GM18511 (cell line): ENCODE data around the gene STRA6.

Experiments used
- ATAC-seq: cut with Tn5 transposase; IDR thresholded peaks from one replicate; pipeline ENCODE4 v1.9.1; 2021; ENCODE audit warnings: mild to moderate bottlenecking, moderate library complexity; ENCODE audit not compliant: unreplicated experiment

STRA6 gene

GRCh38 chr15:74134387-74135027 lies 68.1 kb downstream of the STRA6 start:
- ATAC-seq, result no peak

- ATAC-seq, result no peak
Measured at GRCh38 chr15:74133694-74134386, 68.7 kb downstream of the STRA6 start.

DNA sequence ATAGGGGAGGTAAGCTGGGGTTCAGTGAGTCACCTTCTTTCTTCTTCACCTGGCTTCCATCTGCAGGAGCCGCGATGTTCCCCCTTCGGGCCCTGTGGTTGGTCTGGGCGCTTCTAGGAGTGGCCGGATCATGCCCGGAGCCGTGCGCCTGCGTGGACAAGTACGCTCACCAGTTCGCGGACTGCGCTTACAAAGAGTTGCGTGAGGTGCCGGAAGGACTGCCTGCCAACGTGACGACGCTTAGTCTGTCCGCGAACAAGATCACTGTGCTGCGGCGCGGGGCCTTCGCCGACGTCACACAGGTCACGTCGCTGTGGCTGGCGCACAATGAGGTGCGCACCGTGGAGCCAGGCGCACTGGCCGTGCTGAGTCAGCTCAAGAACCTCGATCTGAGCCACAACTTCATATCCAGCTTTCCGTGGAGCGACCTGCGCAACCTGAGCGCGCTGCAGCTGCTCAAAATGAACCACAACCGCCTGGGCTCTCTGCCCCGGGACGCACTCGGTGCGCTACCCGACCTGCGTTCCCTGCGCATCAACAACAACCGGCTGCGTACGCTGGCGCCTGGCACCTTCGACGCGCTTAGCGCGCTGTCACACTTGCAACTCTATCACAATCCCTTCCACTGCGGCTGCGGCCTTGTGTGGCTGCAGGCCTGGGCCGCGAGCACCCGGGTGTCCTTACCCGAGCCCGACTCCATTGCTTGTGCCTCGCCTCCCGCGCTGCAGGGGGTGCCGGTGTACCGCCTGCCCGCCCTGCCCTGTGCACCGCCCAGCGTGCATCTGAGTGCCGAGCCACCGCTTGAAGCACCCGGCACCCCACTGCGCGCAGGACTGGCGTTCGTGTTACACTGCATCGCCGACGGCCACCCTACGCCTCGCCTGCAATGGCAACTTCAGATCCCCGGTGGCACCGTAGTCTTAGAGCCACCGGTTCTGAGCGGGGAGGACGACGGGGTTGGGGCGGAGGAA lies 69.6 kb downstream of the STRA6 start:
- ATAC-seq, result no peak

- no peak for ATAC-seq
Measured at GRCh38 chr15:74131628-74132413, 70.8 kb downstream of the STRA6 start.

DNA sequence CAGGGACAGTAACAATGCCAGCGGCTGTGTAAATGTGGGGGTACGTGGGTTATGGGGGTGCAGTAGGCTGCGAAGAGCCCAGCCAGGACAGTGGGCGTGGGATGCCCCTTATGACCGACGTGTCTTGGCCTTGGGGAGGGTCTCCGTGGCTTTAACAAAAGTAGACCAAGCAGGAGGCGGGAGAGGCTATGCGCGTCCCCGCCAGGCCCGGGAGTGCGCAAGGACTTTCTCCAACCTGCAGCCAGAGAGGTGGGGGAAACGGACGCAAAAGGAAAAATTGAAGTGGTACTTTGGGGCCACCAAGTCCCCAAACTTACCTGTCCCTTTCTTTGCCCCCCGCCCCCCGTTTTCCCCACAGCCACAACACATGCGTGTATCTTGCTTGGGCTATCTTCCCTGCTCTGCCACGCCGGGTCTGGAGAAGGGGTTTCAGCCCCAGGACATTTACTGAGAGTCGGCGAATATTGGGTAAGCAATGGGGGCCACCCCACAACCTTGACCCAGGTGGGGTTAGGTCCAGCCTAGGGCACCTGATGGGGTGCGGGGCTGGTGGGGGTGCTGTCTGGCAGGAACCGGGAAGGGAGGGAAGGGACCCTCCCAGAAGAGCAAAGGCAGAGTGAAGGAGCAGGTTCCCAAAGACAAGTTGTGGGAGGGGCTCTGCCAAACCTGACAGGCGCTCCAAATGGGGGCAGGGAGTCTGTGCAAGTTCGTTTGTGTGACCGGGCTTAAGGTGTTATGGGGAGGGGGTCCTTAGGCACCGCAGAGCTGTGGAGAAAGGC lies 71.5 kb downstream of the STRA6 start:
- no peak for ATAC-seq

- ATAC-seq, result no peak
Measured at GRCh38 chr15:74130155-74130848, 72.3 kb downstream of the STRA6 start, which contains the start of gene ISLR2. Gene ISLR2, plus strand, starts transcription at chr15:74130586. Its CDS starts 2,169 bp downstream, at chr15:74132755.

DNA sequence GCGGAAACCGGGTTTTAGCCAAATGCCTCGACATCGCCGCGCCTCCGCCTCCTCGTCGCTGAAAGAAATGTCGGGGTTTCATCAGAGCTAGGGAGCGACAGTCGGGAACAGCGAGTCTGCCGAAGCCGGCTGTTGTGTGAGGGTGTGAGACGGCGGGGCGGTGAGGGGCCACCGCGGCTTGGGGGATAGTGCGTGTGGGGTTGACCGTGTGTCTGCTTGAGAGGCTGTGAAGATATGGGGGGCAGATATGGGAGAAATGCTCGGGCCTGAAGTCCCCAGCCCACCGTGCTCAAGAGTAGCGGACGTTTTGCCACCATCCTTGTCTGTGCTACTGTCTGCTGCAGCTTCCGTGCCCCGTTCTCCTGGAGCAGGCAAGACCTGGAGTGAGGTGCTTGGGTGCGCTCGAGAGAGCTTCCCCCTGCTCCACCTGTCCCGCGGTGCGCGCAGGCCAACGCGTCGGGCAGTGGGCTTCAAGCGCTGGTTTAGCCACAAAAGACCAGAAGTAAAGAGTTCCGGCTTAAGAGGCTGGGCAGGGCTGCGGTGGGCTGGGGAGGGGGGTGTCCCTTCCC lies 72.9 kb downstream of the STRA6 start:
- ATAC-seq, result no peak
